Gastrocnemius medialis (tissue), 4 donors: ENCODE measurements around the gene CCDC27. TPM values are rescaled to one million over a fixed set of nuclear protein-coding genes. Genes with fewer than 3 reads are reported as not detected.

Experiments used
- ATAC-seq, 2 donors: fragments of 150-250 bp; one replicate each; pipeline ENCODE4 v1.9.1; 2016
- DNase-seq, 2 donors: peaks; one replicate each; pipeline ENCODE4 v3.0.0-alpha.2; 2019
- H3K27ac ChIP-seq, 4 donors: fragments of 200-600 bp; sonication (generic); 1 replicate in 1 of 4; 2 replicates in 3 of 4; pipeline ENCODE4 v1.5.1; 2016 to 2018; ENCODE audit warnings: mild to moderate bottlenecking in 2 of 4, moderate library complexity in 1 of 4
- H3K27me3 ChIP-seq, 3 donors: fragments of 200-600 bp; sonication (generic) in 2 of 3; 1 replicate in 1 of 3; 2 replicates in 2 of 3; pipeline versions ENCODE4 v1.5.1 to v1.6.0; 2016 to 2019; ENCODE audit warnings: mild to moderate bottlenecking in 1 of 3, moderate library complexity in 1 of 3
- H3K36me3 ChIP-seq, 2 donors: fragments of 200-600 bp; sonication (generic) in 1 of 2; one replicate each; pipeline ENCODE4 v1.5.1; 2017 to 2018
- H3K4me1 ChIP-seq, 2 donors: fragments of 200-600 bp; sonication (generic) in 1 of 2; one replicate each; pipeline ENCODE4 v1.5.1; 2016 to 2017; ENCODE audit warnings: mild to moderate bottlenecking in 2 of 2
- H3K4me3 ChIP-seq, 4 donors: fragments of 200-600 bp; sonication (generic) in 3 of 4; 1 replicate in 1 of 4; 2 replicates in 3 of 4; pipeline ENCODE4 v1.5.1; 2016 to 2019; ENCODE audit warnings: mild to moderate bottlenecking in 2 of 4
- H3K9me3 ChIP-seq, 3 donors: fragments of 200-600 bp; sonication (generic) in 2 of 3; 1 replicate in 1 of 3; 2 replicates in 2 of 3; pipeline ENCODE4 v1.5.1; 2016 to 2019
- POLR2A ChIP-seq, 2 donors: fragments of 450-650 bp; IDR thresholded peaks; one replicate each; pipeline ENCODE4 v1.6.1; 2017; ENCODE audit warnings: antibody characterized with exemption in 2 of 2, mild to moderate bottlenecking in 2 of 2, moderate library complexity in 2 of 2
- in situ Hi-C, 4 donors: fragments of 200-750 bp; cut with MboI; loops; one replicate each; pipeline versions ENCODE4 v1.15.0 to v1.8.0; 2017; ENCODE audit warnings: low sequenced_read_pairs in 4 of 4
- intact Hi-C: fragments of 100-400 bp; cut with DNase I; formaldehyde crosslinking; loops from one replicate; pipeline ENCODE4 v1.15.1; 2023; ENCODE audit warnings: low total_unique reads
- total RNA-seq, 4 donors: library from RNA; depleted of rRNA; stranded (reverse); fragments of >200 nt; gene quantifications; one replicate each; pipeline versions ENCODE4 v1.1.0 to v1.2.3, GENCODE V29; 2016
- TF ChIP-seq, protein P1 (sequence below), 5 experiments: fragments of 450-650 bp in 3 of 5; fragments of 200-600 bp in 2 of 5; sonication (generic) in 2 of 5; IDR thresholded peaks in 4 of 5; conservative IDR thresholded peaks in 1 of 5; 1 replicate in 4 of 5; 2 replicates in 1 of 5; pipeline ENCODE4 v1.5.1; 2016 to 2019; ENCODE audit warnings: antibody characterized with exemption in 5 of 5, mild to moderate bottlenecking in 3 of 5, moderate library complexity in 3 of 5

Gene CCDC27
- total RNA-seq, 4 donors from 2014 or later = 0.09 TPM; not detected in 3

GRCh38 chr1:3759796-3760195 is 7.5 kb downstream of the CCDC27 start:
- no peaks in the 10 kb centered on the region for H3K36me3 ChIP-seq
- intact Hi-C loops (no loop called here), in situ Hi-C loops (no loop called here)
- peak; percentile 69 to 71 for ATAC-seq
- H3K27me3 ChIP-seq = no peaks in the 10 kb centered on the region
- H3K27ac ChIP-seq = no peak overlapping the region
- H3K4me3 ChIP-seq = no peak overlapping the region
- DNase-seq = no peak
- H3K9me3 ChIP-seq = no peaks in the 10 kb centered on the region
- H3K4me1 ChIP-seq = peaks cover 0 to 3% of the 10 kb centered on the region in 2 donors
- TF ChIP-seq, protein P1, sequence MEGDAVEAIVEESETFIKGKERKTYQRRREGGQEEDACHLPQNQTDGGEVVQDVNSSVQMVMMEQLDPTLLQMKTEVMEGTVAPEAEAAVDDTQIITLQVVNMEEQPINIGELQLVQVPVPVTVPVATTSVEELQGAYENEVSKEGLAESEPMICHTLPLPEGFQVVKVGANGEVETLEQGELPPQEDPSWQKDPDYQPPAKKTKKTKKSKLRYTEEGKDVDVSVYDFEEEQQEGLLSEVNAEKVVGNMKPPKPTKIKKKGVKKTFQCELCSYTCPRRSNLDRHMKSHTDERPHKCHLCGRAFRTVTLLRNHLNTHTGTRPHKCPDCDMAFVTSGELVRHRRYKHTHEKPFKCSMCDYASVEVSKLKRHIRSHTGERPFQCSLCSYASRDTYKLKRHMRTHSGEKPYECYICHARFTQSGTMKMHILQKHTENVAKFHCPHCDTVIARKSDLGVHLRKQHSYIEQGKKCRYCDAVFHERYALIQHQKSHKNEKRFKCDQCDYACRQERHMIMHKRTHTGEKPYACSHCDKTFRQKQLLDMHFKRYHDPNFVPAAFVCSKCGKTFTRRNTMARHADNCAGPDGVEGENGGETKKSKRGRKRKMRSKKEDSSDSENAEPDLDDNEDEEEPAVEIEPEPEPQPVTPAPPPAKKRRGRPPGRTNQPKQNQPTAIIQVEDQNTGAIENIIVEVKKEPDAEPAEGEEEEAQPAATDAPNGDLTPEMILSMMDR (IDR thresholded peaks at IDR 0.05 in 4 of 5, conservative IDR thresholded peaks at IDR 0.05 in 1 of 5) = no peak
- TF ChIP-seq POLR2A (IDR thresholded peaks at IDR 0.05) = no peak

- no peaks in the 10 kb centered on the region for H3K9me3 ChIP-seq
- ATAC-seq (no peak), DNase-seq (no peak)
- no peaks in the 10 kb centered on the region for H3K36me3 ChIP-seq
- no peaks in the 10 kb centered on the region for H3K27me3 ChIP-seq
- in situ Hi-C loops (no loop called here), intact Hi-C loops (no loop called here)
- no peak overlapping the region for H3K4me3 ChIP-seq
- peaks cover 0 to 3% of the 10 kb centered on the region in 2 donors for H3K4me1 ChIP-seq
- no peak for TF ChIP-seq POLR2A (IDR thresholded peaks at IDR 0.05)
- TF ChIP-seq, protein P1 (IDR thresholded peaks at IDR 0.05 in 4 of 5, conservative IDR thresholded peaks at IDR 0.05 in 1 of 5) = no peak
- no peak overlapping the region for H3K27ac ChIP-seq
Observed at GRCh38 chr1:3761296-3762010, 9.2 kb downstream of the CCDC27 start.

- no peak for DNase-seq
- Histone ChIP-seq H3K27ac (no peak overlapping the region), H3K27me3 (no peaks in the 10 kb centered on the region), H3K36me3 (no peaks in the 10 kb centered on the region), H3K9me3 (no peaks in the 10 kb centered on the region), H3K4me1 (peaks cover 0 to 3% of the 10 kb centered on the region in 2 donors), H3K4me3 (no peak overlapping the region)
- ATAC-seq = no peak
- TF ChIP-seq POLR2A (IDR thresholded peaks at IDR 0.05) = no peak
- TF ChIP-seq, protein P1 (IDR thresholded peaks at IDR 0.05 in 4 of 5, conservative IDR thresholded peaks at IDR 0.05 in 1 of 5) = no peak
- in situ Hi-C loops = no loop called here
- intact Hi-C loops = no loop called here
Observed at GRCh38 chr1:3762151-3762872, 10.1 kb downstream of the CCDC27 start.

GRCh38 chr1:3762873-3763228 is 10.6 kb downstream of the CCDC27 start:
- H3K4me3 ChIP-seq = no peak overlapping the region
- TF ChIP-seq, protein P1 (IDR thresholded peaks at IDR 0.05 in 4 of 5, conservative IDR thresholded peaks at IDR 0.05 in 1 of 5) = no peak
- no peak for TF ChIP-seq POLR2A (IDR thresholded peaks at IDR 0.05)
- intact Hi-C loops (no loop called here), in situ Hi-C loops (no loop called here)
- H3K9me3 ChIP-seq = no peaks in the 10 kb centered on the region
- H3K4me1 ChIP-seq = peaks cover 0 to 3% of the 10 kb centered on the region in 2 donors
- H3K27ac ChIP-seq = no peak overlapping the region
- ATAC-seq = no peak
- H3K27me3 ChIP-seq = no peaks in the 10 kb centered on the region
- no peaks in the 10 kb centered on the region for H3K36me3 ChIP-seq
- DNase-seq = no peak
